ENCODE results near the gene CACNA2D4.

CACNA2D4 gene

GRCh38 chr12:1842905-1843640, 75.4 kb downstream of the CACNA2D4 start:
- no peak for DNase-seq

GRCh38 chr12:1842183-1842904, 76.1 kb downstream of the CACNA2D4 start:
- DNase-seq = peak; percentile 4

- DNase-seq = no peak
Measured at GRCh38 chr12:1841586-1842182, 76.8 kb downstream of the CACNA2D4 start.

- DNase-seq = no peak
Measured at GRCh38 chr12:1840981-1841425, 77.4 kb downstream of the CACNA2D4 start.

GRCh38 chr12:1839956-1840951, 78.2 kb downstream of the CACNA2D4 start:
- peak; percentile 1 for DNase-seq

- no peak for DNase-seq
Measured at GRCh38 chr12:1839464-1839863, 79.0 kb downstream of the CACNA2D4 start.

- no peak for DNase-seq
Measured at GRCh38 chr12:1838994-1839365, 79.5 kb downstream of the CACNA2D4 start.

GRCh38 chr12:1838205-1838993, 80.1 kb downstream of the CACNA2D4 start:
- no peak for DNase-seq

- no peak for DNase-seq
Measured at GRCh38 chr12:1837541-1838204, 80.8 kb downstream of the CACNA2D4 start.

GRCh38 chr12:1836854-1837421, 81.5 kb downstream of the CACNA2D4 start:
- DNase-seq = no peak

GRCh38 chr12:1836241-1836803, 82.1 kb downstream of the CACNA2D4 start:
- no peak for DNase-seq

GRCh38 chr12:1835211-1836131, 83.0 kb downstream of the CACNA2D4 start:
- no peak for DNase-seq

- DNase-seq = no peak
Measured at GRCh38 chr12:1834186-1834925, 84.1 kb downstream of the CACNA2D4 start.

- DNase-seq = no peak
Measured at GRCh38 chr12:1833596-1834028, 84.8 kb downstream of the CACNA2D4 start.

- DNase-seq = no peak
Measured at GRCh38 chr12:1832801-1833595, 85.5 kb downstream of the CACNA2D4 start.

- DNase-seq = no peak
Measured at GRCh38 chr12:1830981-1831963, 87.2 kb downstream of the CACNA2D4 start.
